Measurements from ENCODE around the gene MOB4. TPM values are rescaled to one million over a fixed set of nuclear protein-coding genes. Genes with fewer than 3 reads are reported as not detected.
A peak's percentile ranks its signal among the peaks of the same experiment; 100 is the strongest.

The MOB4 gene
- total and polyA plus RNA-seq, 10 of the 15 experiments (the other 5 are each of a cell fraction or from before 2014, with no cell fraction given), result 13.5 to 44.2 (median 32.4) TPM

GRCh38 chr2:197502685-197503084 lies 13.2 kb upstream of the MOB4 start:
- RAD21 ChIA-PET (ENCODE audit: unreplicated experiment), result interaction anchor here (1.3 to 5.5 kb wide), 3 partner anchors 12 to 202 kb away, joined by 7 to 47 read pairs (median 10); partner anchors contain the start of genes COQ10B, MARS2 and MOB4
- Histone ChIP-seq H3K4me3 (peak overlapping the region; percentile 40), H4K20me1 (ENCODE audit: control insufficient read depth, insufficient read depth) (no peaks in the 10 kb centered on the region), H3K4me2 (ENCODE audit: control insufficient read depth, insufficient read depth) (peak overlapping the region; percentile 96), H3K4me1 (ENCODE audit: control insufficient read depth, insufficient read depth, low read length) (no peaks in the 10 kb centered on the region), H2AFZ (ENCODE audit: control insufficient read depth, low read depth, low read length) (no peak overlapping the region), H3K36me3 (ENCODE audit: control insufficient read depth in 2 of 2, insufficient read depth in 2 of 2, low read length in 1 of 2) (peaks cover 2 to 17% of the 10 kb centered on the region in 2 experiments), H3K27me3 (replicated peaks in 1 of 2; ENCODE audit: control insufficient read depth in 2 of 2, insufficient read depth in 2 of 2, low read length in 1 of 2) (no peaks in the 10 kb centered on the region), H3K79me2 (ENCODE audit: control insufficient read depth, insufficient read depth, low read length) (peaks cover 67% of the 10 kb centered on the region), H3K9me3 (replicated peaks; ENCODE audit: control insufficient read depth, insufficient read depth, low read length) (no peaks in the 10 kb centered on the region), H3K9ac (ENCODE audit: control insufficient read depth, insufficient read depth, low read length) (peak overlapping the region; percentile 97; the same call in 1 of the 2 replicates), H3K27ac (ENCODE audit: control insufficient read depth, insufficient read depth) (no peak overlapping the region)
- CTCF ChIA-PET, result interaction anchor here (0.6 to 1.3 kb wide), 3 partner anchors 11 to 21 kb away, joined by 3 to 4 read pairs (median 3); no protein-coding TSS in a partner anchor
- intact Hi-C loops (cut with micrococcal nuclease; ENCODE audit: unreplicated experiment), result no loop called here
- TF ChIP-seq ESRRA (IDR thresholded peaks at IDR 0.05; ENCODE audit: low read length) (no peak), ZNF24 (IDR thresholded peaks at IDR 0.05) (no peak), CHD1 (IDR thresholded peaks at IDR 0.05; ENCODE audit: low read depth, low read length) (no peak), BRCA1 (IDR thresholded peaks at IDR 0.05; ENCODE audit: low read depth, low read length) (no peak), CTCF (IDR thresholded peaks at IDR 0.05 in 2 of 3, conservative IDR thresholded peaks at IDR 0.05 in 1 of 3; ENCODE audit: control insufficient read depth in 2 of 3, extremely low read depth in 1 of 3, insufficient read depth in 1 of 3, low read depth in 3 of 3, low read length in 3 of 3) (no peak), BACH1 (IDR thresholded peaks at IDR 0.05; ENCODE audit: borderline replicate concordance) (no peak), YBX1 (IDR thresholded peaks at IDR 0.05) (no peak), ZNF274 (IDR thresholded peaks at IDR 0.05; ENCODE audit: insufficient read depth, insufficient read length) (no peak), POLR2A (IDR thresholded peaks at IDR 0.05; ENCODE audit: low read depth, low read length) (no peak), SPI1 (IDR thresholded peaks at IDR 0.05; ENCODE audit: borderline replicate concordance, insufficient read depth, low read depth, low read length) (no peak), HDGF (IDR thresholded peaks at IDR 0.05) (no peak), CBFB (IDR thresholded peaks at IDR 0.05; ENCODE audit: low read depth) (no peak), CREM (IDR thresholded peaks at IDR 0.05; ENCODE audit: low read depth) (no peak), SMARCA5 (IDR thresholded peaks at IDR 0.05) (no peak), SUZ12 (IDR thresholded peaks at IDR 0.05; ENCODE audit: unreplicated experiment) (no peak), RCOR1 (conservative IDR thresholded peaks at IDR 0.05; ENCODE audit: low read depth, low read length) (no peak), SREBF2 (IDR thresholded peaks at IDR 0.05; ENCODE audit: low read length) (no peak), MTA3 (IDR thresholded peaks at IDR 0.05; ENCODE audit: borderline replicate concordance, low read length) (no peak)
- DNase-seq (ENCODE audit: low read depth, low spot score) (no peak), ATAC-seq (no peak), FAIRE-seq (no peak)
- SMC1A ChIA-PET (ENCODE audit: uncharacterized antibody, unreplicated experiment), result interaction anchor here (1.1 to 5.0 kb wide), 6 partner anchors 11 to 277 kb away, joined by 3 to 34 read pairs (median 4); partner anchors contain the start of genes COQ10B, MOB4 and SF3B1
- 76% methylated on average over 4 of the region's 4 CpGs for WGBS (ENCODE audit: insufficient coverage, insufficient replicate concordance, low lambda C conversion rate, missing lambda C conversion rate)
- no TSS peak for BruUV-seq (replicated peaks)
- in situ Hi-C loops (cut with MboI), result no loop called here
- POLR2A ChIA-PET, result interaction anchor here (0.8 to 12.1 kb wide), 7 partner anchors 11 to 203 kb away, joined by 3 to 156 read pairs (median 24); partner anchors contain the start of genes COQ10B, MARS2, MOB4 and SF3B1
